ENCODE measurements around the gene CHST7. TPM values are rescaled to one million over a fixed set of nuclear protein-coding genes. Genes with fewer than 3 reads are reported as not detected.

The CHST7 gene
- total RNA-seq, 1 experiment from 2014 or later: 24.7 TPM

DNA sequence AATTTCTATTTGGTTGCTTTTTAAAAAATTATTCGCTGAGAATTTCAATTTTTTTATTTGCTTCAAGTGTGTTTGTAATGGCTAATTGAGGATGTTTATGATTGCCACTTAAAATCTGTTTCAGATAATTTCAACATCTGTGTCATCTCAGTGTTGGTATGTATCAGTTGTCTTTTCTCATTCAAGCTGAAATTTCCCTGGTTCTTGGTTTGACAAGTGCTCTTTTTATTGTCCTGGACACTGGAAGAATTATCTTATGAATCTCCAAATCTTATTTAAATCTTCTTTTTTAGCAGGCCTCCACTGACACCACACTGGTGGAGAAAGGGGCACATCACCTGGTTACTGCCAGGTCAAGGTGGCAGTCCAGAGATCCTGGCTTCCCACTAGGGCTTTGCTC lies 21.5 kb downstream of the CHST7 start:
- H3K4me3 ChIP-seq (ENCODE audit: low read length): no peak overlapping the region
- no peak overlapping the region for H3K27ac ChIP-seq (ENCODE audit: low read length)
- no peak overlapping the region for H3K9ac ChIP-seq (ENCODE audit: low read length)
- H3K9me2 ChIP-seq (replicated peaks; ENCODE audit: low read length): no peaks in the 10 kb centered on the region
- H3F3A ChIP-seq (ENCODE audit: low read length, unreplicated experiment): peaks cover 3% of the 10 kb centered on the region
- no peak for ATAC-seq
- H4K20me1 ChIP-seq (ENCODE audit: low read length): no peaks in the 10 kb centered on the region
- BruUV-seq (replicated peaks): TSS peak; percentile 3
- no peaks in the 10 kb centered on the region for H3K27me3 ChIP-seq (ENCODE audit: low read length)
- no peak overlapping the region for H3K4me2 ChIP-seq (ENCODE audit: low read length)
- TF ChIP-seq, protein P1, sequence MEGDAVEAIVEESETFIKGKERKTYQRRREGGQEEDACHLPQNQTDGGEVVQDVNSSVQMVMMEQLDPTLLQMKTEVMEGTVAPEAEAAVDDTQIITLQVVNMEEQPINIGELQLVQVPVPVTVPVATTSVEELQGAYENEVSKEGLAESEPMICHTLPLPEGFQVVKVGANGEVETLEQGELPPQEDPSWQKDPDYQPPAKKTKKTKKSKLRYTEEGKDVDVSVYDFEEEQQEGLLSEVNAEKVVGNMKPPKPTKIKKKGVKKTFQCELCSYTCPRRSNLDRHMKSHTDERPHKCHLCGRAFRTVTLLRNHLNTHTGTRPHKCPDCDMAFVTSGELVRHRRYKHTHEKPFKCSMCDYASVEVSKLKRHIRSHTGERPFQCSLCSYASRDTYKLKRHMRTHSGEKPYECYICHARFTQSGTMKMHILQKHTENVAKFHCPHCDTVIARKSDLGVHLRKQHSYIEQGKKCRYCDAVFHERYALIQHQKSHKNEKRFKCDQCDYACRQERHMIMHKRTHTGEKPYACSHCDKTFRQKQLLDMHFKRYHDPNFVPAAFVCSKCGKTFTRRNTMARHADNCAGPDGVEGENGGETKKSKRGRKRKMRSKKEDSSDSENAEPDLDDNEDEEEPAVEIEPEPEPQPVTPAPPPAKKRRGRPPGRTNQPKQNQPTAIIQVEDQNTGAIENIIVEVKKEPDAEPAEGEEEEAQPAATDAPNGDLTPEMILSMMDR (conservative IDR thresholded peaks at IDR 0.05; ENCODE audit: low read depth, low read length): no peak
- no peak for TF ChIP-seq EZH2phosphoT487 (IDR thresholded peaks at IDR 0.05; ENCODE audit: borderline replicate concordance, low read length)
- TF ChIP-seq EZH2 (IDR thresholded peaks at IDR 0.05; ENCODE audit: low read length, unreplicated experiment): no peak
- ChIA-PET POLR2A (ENCODE audit: unreplicated experiment) (no interaction called here), CTCF (no interaction called here)
- intact Hi-C loops (cut with micrococcal nuclease): no loop called here
- peaks cover 5% of the 10 kb centered on the region; the same call in 1 of the 2 replicates for H3K4me1 ChIP-seq (ENCODE audit: insufficient read depth, low read length)
- H3K36me3 ChIP-seq (ENCODE audit: low read depth, low read length): peaks cover 2% of the 10 kb centered on the region; the same call in 1 of the 2 replicates
- no peak overlapping the region for H2AFZ ChIP-seq (ENCODE audit: low read length)
- H3K79me2 ChIP-seq (ENCODE audit: low read length): peaks cover 36% of the 10 kb centered on the region
- no peaks in the 10 kb centered on the region for H3K9me3 ChIP-seq (ENCODE audit: low read length)
- no peak for DNase-seq

DNA sequence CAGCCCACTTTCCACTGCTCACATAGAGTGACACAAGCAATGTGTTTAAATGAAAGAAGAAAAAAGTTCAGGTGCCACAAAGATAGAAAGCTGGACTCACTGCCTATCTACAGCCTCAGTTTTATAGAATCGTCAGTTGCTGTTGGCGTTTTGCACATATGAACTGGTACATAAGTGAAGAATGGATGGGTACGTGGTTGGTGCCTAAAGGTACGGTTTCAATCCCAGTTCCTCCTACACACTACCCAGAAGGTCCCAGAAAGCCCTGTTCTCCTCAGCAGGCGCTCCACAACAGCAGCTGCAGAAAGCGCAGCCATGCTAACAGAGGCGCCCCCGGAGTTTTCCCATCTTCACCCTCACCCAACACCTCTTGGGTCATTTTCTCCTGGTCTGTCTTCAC lies 23.6 kb downstream of the CHST7 start:
- Histone ChIP-seq H3K4me1 (ENCODE audit: insufficient read depth, low read length) (no peaks in the 10 kb centered on the region), H3K79me2 (ENCODE audit: low read length) (peaks cover 24% of the 10 kb centered on the region), H3K9ac (ENCODE audit: low read length) (no peak overlapping the region), H3K4me2 (ENCODE audit: low read length) (no peak overlapping the region), H3K36me3 (ENCODE audit: low read depth, low read length) (peaks cover 14% of the 10 kb centered on the region), H3F3A (ENCODE audit: low read length, unreplicated experiment) (peaks cover 3% of the 10 kb centered on the region), H3K9me2 (replicated peaks; ENCODE audit: low read length) (no peaks in the 10 kb centered on the region), H3K27ac (ENCODE audit: low read length) (no peak overlapping the region), H3K4me3 (ENCODE audit: low read length) (no peak overlapping the region), H2AFZ (ENCODE audit: low read length) (no peak overlapping the region), H4K20me1 (ENCODE audit: low read length) (no peaks in the 10 kb centered on the region), H3K9me3 (ENCODE audit: low read length) (no peaks in the 10 kb centered on the region), H3K27me3 (ENCODE audit: low read length) (no peaks in the 10 kb centered on the region)
- CTCF ChIA-PET: no interaction called here
- TF ChIP-seq, protein P1 (conservative IDR thresholded peaks at IDR 0.05; ENCODE audit: low read depth, low read length): no peak
- TF ChIP-seq EZH2 (IDR thresholded peaks at IDR 0.05; ENCODE audit: low read length, unreplicated experiment) (no peak), EZH2phosphoT487 (IDR thresholded peaks at IDR 0.05; ENCODE audit: borderline replicate concordance, low read length) (no peak)
- BruUV-seq (replicated peaks): no TSS peak
- ATAC-seq: no peak
- intact Hi-C loops (cut with micrococcal nuclease): no loop called here
- POLR2A ChIA-PET (ENCODE audit: unreplicated experiment): no interaction called here
- no peak for DNase-seq

DNA sequence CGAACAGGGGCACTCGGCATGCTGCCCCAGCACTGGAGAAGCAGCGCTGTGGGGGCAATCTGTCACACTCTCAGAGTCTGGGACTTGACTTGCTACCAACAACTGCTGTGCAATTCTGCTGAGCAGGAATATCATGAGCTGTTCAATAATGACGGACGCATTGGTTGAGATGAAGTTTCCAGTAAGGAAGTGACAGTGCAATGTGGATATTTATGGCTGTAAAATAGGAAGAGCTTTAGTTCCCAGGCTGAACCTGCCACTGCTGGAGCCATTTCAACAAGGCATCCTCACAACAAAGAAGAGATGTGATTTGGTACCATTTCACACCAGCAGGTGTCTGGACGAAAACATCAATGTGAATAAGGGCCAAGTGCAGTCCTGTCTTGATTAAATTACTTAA lies 24.2 kb downstream of the CHST7 start:
- Histone ChIP-seq H4K20me1 (ENCODE audit: low read length) (no peaks in the 10 kb centered on the region), H3K79me2 (ENCODE audit: low read length) (peaks cover 24% of the 10 kb centered on the region), H2AFZ (ENCODE audit: low read length) (no peak overlapping the region), H3K27ac (ENCODE audit: low read length) (no peak overlapping the region), H3K9me3 (ENCODE audit: low read length) (no peaks in the 10 kb centered on the region), H3K4me1 (ENCODE audit: insufficient read depth, low read length) (no peaks in the 10 kb centered on the region), H3K9ac (ENCODE audit: low read length) (no peak overlapping the region), H3K4me3 (ENCODE audit: low read length) (no peak overlapping the region), H3F3A (ENCODE audit: low read length, unreplicated experiment) (peaks cover 3% of the 10 kb centered on the region), H3K9me2 (replicated peaks; ENCODE audit: low read length) (no peaks in the 10 kb centered on the region), H3K27me3 (ENCODE audit: low read length) (no peaks in the 10 kb centered on the region), H3K4me2 (ENCODE audit: low read length) (no peak overlapping the region), H3K36me3 (ENCODE audit: low read depth, low read length) (peaks cover 19% of the 10 kb centered on the region)
- TF ChIP-seq, protein P1 (conservative IDR thresholded peaks at IDR 0.05; ENCODE audit: low read depth, low read length): no peak
- TF ChIP-seq EZH2phosphoT487 (IDR thresholded peaks at IDR 0.05; ENCODE audit: borderline replicate concordance, low read length): no peak
- no peak for TF ChIP-seq EZH2 (IDR thresholded peaks at IDR 0.05; ENCODE audit: low read length, unreplicated experiment)
- POLR2A ChIA-PET (ENCODE audit: unreplicated experiment): no interaction called here
- CTCF ChIA-PET: interaction anchor here (0.5 to 0.6 kb wide), 2 partner anchors 28 to 73 kb away, joined by 3 to 5 read pairs; no protein-coding TSS in a partner anchor
- DNase-seq (no peak), ATAC-seq (no peak)
- intact Hi-C loops (cut with micrococcal nuclease): no loop called here
- BruUV-seq (replicated peaks): no TSS peak

Measured in PC-3 (cell line).